Measurements from ENCODE around the gene DHRSX.
A peak's percentile ranks its signal among the peaks of the same experiment; 100 is the strongest.

The DHRSX gene

GRCh38 chrX:2346158-2346557 lies 154.6 kb downstream of the DHRSX start:
- DNase-seq, result no peak

GRCh38 chrX:2345562-2345961 lies 155.2 kb downstream of the DHRSX start:
- no peak for DNase-seq

- DNase-seq, result no peak
Observed at GRCh38 chrX:2343413-2343812, 157.4 kb downstream of the DHRSX start.

- no peak for DNase-seq
Observed at GRCh38 chrX:2342874-2343273, 157.9 kb downstream of the DHRSX start.

- DNase-seq, result no peak
Observed at GRCh38 chrX:2342281-2342688, 158.5 kb downstream of the DHRSX start.

GRCh38 chrX:2340991-2341390 lies 159.8 kb downstream of the DHRSX start:
- DNase-seq, result no peak

- DNase-seq, result no peak
Observed at GRCh38 chrX:2336181-2336580, 164.6 kb downstream of the DHRSX start.

- no peak for DNase-seq
Observed at GRCh38 chrX:2334237-2334636, 166.5 kb downstream of the DHRSX start.

GRCh38 chrX:2332252-2332651 lies 168.5 kb downstream of the DHRSX start:
- no peak for DNase-seq

GRCh38 chrX:2330910-2331309 lies 169.9 kb downstream of the DHRSX start:
- DNase-seq, result no peak

GRCh38 chrX:2330487-2330886 lies 170.3 kb downstream of the DHRSX start:
- no peak for DNase-seq

- no peak for DNase-seq
Observed at GRCh38 chrX:2327423-2327822, 173.4 kb downstream of the DHRSX start.

- DNase-seq, result peak; percentile 17 to 54 (median 44)
Observed at GRCh38 chrX:2325076-2325784, 175.5 kb downstream of the DHRSX start.

- DNase-seq, result no peak
Observed at GRCh38 chrX:2324151-2324550, 176.6 kb downstream of the DHRSX start.

GRCh38 chrX:2321411-2321810 lies 179.4 kb downstream of the DHRSX start:
- DNase-seq, result no peak

- DNase-seq, result peak; percentile 47 to 61 (median 57)
Observed at GRCh38 chrX:2320580-2321327, 180.0 kb downstream of the DHRSX start.

- no peak for DNase-seq
Observed at GRCh38 chrX:2320089-2320488, 180.7 kb downstream of the DHRSX start.

- no peak for DNase-seq
Observed at GRCh38 chrX:2318371-2318770, 182.4 kb downstream of the DHRSX start.

GRCh38 chrX:2317527-2318055 lies 183.2 kb downstream of the DHRSX start:
- no peak for DNase-seq

GRCh38 chrX:2316534-2316933 lies 184.2 kb downstream of the DHRSX start:
- DNase-seq, result no peak

- DNase-seq, result no peak
Observed at GRCh38 chrX:2315434-2315833, 185.3 kb downstream of the DHRSX start.

- DNase-seq, result no peak
Observed at GRCh38 chrX:2314831-2315365, 185.9 kb downstream of the DHRSX start.

GRCh38 chrX:2313864-2314640 lies 186.7 kb downstream of the DHRSX start:
- no peak for DNase-seq

Measured in suppressor macrophage treated with lipopolysaccharide for 1 hour (primary cell).